Heart right ventricle (tissue), 16 donors: Measurements from ENCODE around the gene SLC35F3. TPM values are rescaled to one million over a fixed set of nuclear protein-coding genes. Genes with fewer than 3 reads are reported as not detected.

Experiments
- ATAC-seq, 8 donors: fragments of 200-7000 bp; cut with Tn5 transposase; one replicate each; pipeline ENCODE4 v1.9.1; 2020; ENCODE audit warnings: mild to moderate bottlenecking in 8 of 8, moderate library complexity in 8 of 8, moderate number of reproducible peaks in 1 of 8
- DNase-seq, 2 donors: peaks; one replicate each; pipeline ENCODE4 v3.0.0-alpha.2; 2020
- H3K27ac ChIP-seq, 10 donors: fragments of 200-600 bp; sonication (generic) in 2 of 10; one replicate each; pipeline versions ENCODE4 v1.5.0 to v1.8.0; 2020 to 2022; ENCODE audit warnings: mild to moderate bottlenecking in 3 of 10
- H3K27me3 ChIP-seq, 7 donors: fragments of 200-600 bp; one replicate each; pipeline ENCODE4 v1.8.0; 2021 to 2022; ENCODE audit warnings: mild to moderate bottlenecking in 2 of 7
- H3K36me3 ChIP-seq, 9 donors: fragments of 200-600 bp; sonication (generic) in 1 of 9; one replicate each; pipeline versions ENCODE4 v1.5.0 to v1.8.0; 2020 to 2022; ENCODE audit warnings: mild to moderate bottlenecking in 2 of 9
- H3K4me1 ChIP-seq, 9 donors: fragments of 200-600 bp; sonication (generic) in 1 of 9; one replicate each; pipeline versions ENCODE4 v1.5.0 to v1.8.0; 2020 to 2022; ENCODE audit warnings: mild to moderate bottlenecking in 4 of 9
- H3K4me3 ChIP-seq, 10 donors: fragments of 200-600 bp; sonication (generic) in 2 of 10; one replicate each; pipeline versions ENCODE4 v1.5.0 to v1.8.0; 2020 to 2022; ENCODE audit warnings: mild to moderate bottlenecking in 7 of 10, moderate library complexity in 2 of 10
- H3K9me3 ChIP-seq, 11 donors: fragments of 200-600 bp in 10 of 11; sonication (generic) in 2 of 11; one replicate each; pipeline versions ENCODE4 v1.5.0 to v1.8.0; 2013 to 2022; ENCODE audit warnings: mild to moderate bottlenecking in 2 of 11, control low read depth in 1 of 11, moderate library complexity in 1 of 11
- WGBS, 2 donors: extraction: QIAGEN DNeasy Blood & Tissue Kit; methylation state at CpG; one replicate each; pipeline ENCODE4 v1.1.7; 2013; ENCODE audit warnings: inconsistent platforms in 1 of 2; 5-methylcytosine and 5-hydroxymethylcytosine counted together
- intact Hi-C, 10 donors: fragments of 100-400 bp; cut with DNase I; formaldehyde crosslinking; loops; one replicate each; pipeline versions ENCODE4 v1.11.1 to v1.14.2; 2022
- polyA plus RNA-seq, 2 donors: library from polyadenylated mRNA; stranded (reverse); fragments of 200-250 nt; gene quantifications; one replicate each; pipeline ENCODE4 v1.2.3, GENCODE V29; 2013
- total RNA-seq, 10 donors: library from RNA; stranded (reverse); fragmentation: NEBNext Ultra II Directional in 3 of 10; extraction: Animal tissue kit (Norgen Biotek cat#: 25700) in 3 of 10; gene quantifications; one replicate each; pipeline versions ENCODE4 v1.2.1 to v1.2.4, GENCODE V29; 2021 to 2023
- TF ChIP-seq, protein P1 (sequence below), 9 donors: fragments of 200-600 bp; sonication (generic) in 2 of 9; IDR thresholded peaks; one replicate each; pipeline versions ENCODE4 v1.5.0 to v1.8.0; 2021 to 2022; ENCODE audit warnings: antibody characterized with exemption in 9 of 9, mild to moderate bottlenecking in 5 of 9, moderate library complexity in 1 of 9
- donor health status: Arrhythmogenic right ventricular cardiomyopathy.
- donor health status: ischemic (EF 13 %, LVEDD 7.1; RV severe dilation, severe dysfunction).
- donor health status: healthy with polysubstance abuse.
- donor health status: DM: no; HTN: yes; CAD: no.
- donor health status: DM: no; HTN: no; CAD: no.
- donor health status: ischemic (EF 25% LVEDD 6.9; RV normal size, moderate dysfunction).
- donor health status: ischemic (EF 25% LVEDD 5.7; RV mildly dilated, moderate dysfunction).
- donor health status: healthy.
- donor health status: DM: yes; HTN: yes; CAD: no.
- donor health status: Ischemic cardiomyopathy.
- donor health status: ischemic (EF 35%, LVEDD 5.7; RV mildly dilated, moderate dysfunction).
- donor health status: nonischemic (EF 11% LVEDD 7.7; RV severe dilation, severe dysfunction).
- donor health status: DM: yes; HTN: yes; CAD: no.
- donor health status: PGD.
- donor health status: ischemic (EF 29% LVEDD 5.4; RV normal size, mild dysfunction).
- donor health status: nonischemic (EF 23%, LVEDD 6.1; RV moderate dilation, normal function).

SLC35F3 gene
- total and polyA plus RNA-seq, 12 donors = 0.04 to 0.09 (median 0.09) TPM; not detected in 9

DNA sequence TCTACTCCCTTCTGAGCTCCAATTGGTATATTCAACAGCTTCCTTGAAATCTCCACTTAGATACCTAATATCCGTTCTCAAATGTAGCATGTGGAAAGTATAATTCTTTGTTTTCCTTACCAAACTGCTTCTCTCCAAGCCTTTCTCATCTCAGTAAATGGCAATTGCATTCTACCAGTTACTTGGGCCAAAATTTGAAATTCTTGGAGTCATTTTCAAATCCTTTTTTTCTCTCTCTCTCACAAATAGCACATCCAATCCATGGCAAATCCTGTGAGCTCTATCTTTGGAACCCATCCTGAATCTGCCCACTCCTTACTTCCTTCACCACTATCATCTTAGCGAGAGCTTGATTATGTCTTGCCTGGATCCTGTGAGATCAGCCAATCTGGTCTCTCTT is 39.3 kb upstream of the SLC35F3 start:
- TF ChIP-seq, protein P1, sequence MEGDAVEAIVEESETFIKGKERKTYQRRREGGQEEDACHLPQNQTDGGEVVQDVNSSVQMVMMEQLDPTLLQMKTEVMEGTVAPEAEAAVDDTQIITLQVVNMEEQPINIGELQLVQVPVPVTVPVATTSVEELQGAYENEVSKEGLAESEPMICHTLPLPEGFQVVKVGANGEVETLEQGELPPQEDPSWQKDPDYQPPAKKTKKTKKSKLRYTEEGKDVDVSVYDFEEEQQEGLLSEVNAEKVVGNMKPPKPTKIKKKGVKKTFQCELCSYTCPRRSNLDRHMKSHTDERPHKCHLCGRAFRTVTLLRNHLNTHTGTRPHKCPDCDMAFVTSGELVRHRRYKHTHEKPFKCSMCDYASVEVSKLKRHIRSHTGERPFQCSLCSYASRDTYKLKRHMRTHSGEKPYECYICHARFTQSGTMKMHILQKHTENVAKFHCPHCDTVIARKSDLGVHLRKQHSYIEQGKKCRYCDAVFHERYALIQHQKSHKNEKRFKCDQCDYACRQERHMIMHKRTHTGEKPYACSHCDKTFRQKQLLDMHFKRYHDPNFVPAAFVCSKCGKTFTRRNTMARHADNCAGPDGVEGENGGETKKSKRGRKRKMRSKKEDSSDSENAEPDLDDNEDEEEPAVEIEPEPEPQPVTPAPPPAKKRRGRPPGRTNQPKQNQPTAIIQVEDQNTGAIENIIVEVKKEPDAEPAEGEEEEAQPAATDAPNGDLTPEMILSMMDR (IDR thresholded peaks at IDR 0.05) = no peak
- no peak overlapping the region for H3K4me3 ChIP-seq
- DNase-seq (no peak), ATAC-seq (no peak)
- H3K4me1 ChIP-seq = no peaks in the 10 kb centered on the region
- H3K36me3 ChIP-seq = no peaks in the 10 kb centered on the region
- no peaks in the 10 kb centered on the region for H3K27me3 ChIP-seq
- intact Hi-C loops = no loop called here
- H3K27ac ChIP-seq = no peak overlapping the region
- WGBS, 2 donors = 72 to 99% methylated on average over 2 of the region's 2 CpGs
- peaks cover 0 to 33% (median 10%) of the 10 kb centered on the region in 11 donors for H3K9me3 ChIP-seq

DNA sequence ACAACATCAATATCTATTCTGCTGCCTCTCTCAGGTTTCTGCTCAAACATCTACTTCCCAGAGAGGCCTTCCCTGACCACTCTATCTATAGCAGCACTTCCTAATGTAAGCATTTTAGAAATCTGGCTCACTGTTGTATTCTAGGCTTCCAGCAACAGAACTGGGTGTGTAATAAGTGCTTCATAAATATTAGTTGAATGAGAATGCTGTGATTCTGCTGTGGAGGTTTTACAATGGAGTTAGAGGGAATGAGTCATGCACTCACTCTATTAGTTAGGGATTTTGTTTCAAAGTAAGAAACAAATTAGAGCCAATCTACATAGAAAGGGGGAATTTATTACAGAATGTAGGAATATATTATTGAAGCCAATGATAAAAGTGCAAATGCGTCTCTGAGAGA is 38.6 kb upstream of the SLC35F3 start:
- DNase-seq (no peak), ATAC-seq (no peak)
- H3K4me1 ChIP-seq = no peaks in the 10 kb centered on the region
- peaks cover 0 to 33% (median 10%) of the 10 kb centered on the region in 11 donors for H3K9me3 ChIP-seq
- intact Hi-C loops = no loop called here
- no peak overlapping the region for H3K4me3 ChIP-seq
- H3K36me3 ChIP-seq = no peaks in the 10 kb centered on the region
- 100% methylated on average over 1 of the region's 1 CpG for WGBS, 2 donors
- H3K27me3 ChIP-seq = no peaks in the 10 kb centered on the region
- no peak overlapping the region for H3K27ac ChIP-seq
- TF ChIP-seq, protein P1 (IDR thresholded peaks at IDR 0.05) = no peak

DNA sequence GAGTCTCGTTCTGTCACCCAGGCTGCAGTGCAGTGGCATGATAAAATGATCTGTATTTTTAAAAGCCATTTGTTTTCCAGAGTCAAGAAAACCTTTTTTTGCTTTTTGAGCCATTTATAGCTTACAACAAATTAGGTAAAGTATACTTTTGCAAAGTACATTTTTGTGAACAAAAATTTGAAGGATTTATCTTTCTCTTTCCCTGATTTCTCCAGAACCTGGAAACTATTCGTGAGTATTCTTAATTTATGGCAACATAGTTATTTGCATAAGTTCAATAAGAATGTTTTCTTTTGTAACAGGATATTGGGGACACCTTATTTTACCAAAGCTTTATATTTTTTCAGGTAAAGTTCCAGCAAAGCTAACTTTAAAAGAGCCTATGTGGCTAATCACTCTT is 37.4 kb upstream of the SLC35F3 start:
- TF ChIP-seq, protein P1 (IDR thresholded peaks at IDR 0.05) = no peak
- H3K36me3 ChIP-seq = no peaks in the 10 kb centered on the region
- no peak overlapping the region for H3K4me3 ChIP-seq
- no peaks in the 10 kb centered on the region for H3K27me3 ChIP-seq
- WGBS, 2 donors = 58 to 66% methylated on average over 2 of the region's 2 CpGs
- no peak for ATAC-seq
- intact Hi-C loops = no loop called here
- H3K27ac ChIP-seq = no peak overlapping the region
- no peaks in the 10 kb centered on the region for H3K4me1 ChIP-seq
- no peak for DNase-seq
- H3K9me3 ChIP-seq = peaks cover 0 to 33% (median 10%) of the 10 kb centered on the region in 11 donors

DNA sequence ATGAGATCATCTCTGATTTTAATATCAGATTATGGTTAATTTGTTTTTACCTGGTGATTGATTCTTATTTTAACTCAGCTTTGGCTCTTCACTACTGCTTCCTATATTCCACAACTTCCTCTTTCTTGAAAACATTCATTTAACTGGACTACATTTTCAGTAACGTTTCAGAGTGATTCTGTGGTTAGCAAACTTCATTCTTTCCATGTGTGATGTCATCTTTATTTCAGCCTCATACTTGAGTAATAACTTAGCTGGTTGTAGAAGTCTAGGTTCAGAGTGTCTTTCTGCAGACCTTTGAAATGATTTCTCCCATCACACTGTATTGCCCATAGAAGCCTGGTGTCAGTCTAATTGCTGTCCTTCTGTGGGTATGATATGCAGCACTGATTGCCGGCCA is 36.0 kb upstream of the SLC35F3 start:
- no peak for ATAC-seq
- TF ChIP-seq, protein P1 (IDR thresholded peaks at IDR 0.05) = no peak
- WGBS, 2 donors = 59 to 65% methylated on average over 2 of the region's 2 CpGs
- intact Hi-C loops = no loop called here
- Histone ChIP-seq H3K27ac (no peak overlapping the region), H3K36me3 (no peaks in the 10 kb centered on the region), H3K9me3 (peaks cover 0 to 33% (median 10%) of the 10 kb centered on the region in 11 donors), H3K4me3 (no peak overlapping the region), H3K27me3 (no peaks in the 10 kb centered on the region), H3K4me1 (no peaks in the 10 kb centered on the region)
- no peak for DNase-seq
